HCT116 (cell line): ENCODE data around the gene STIMATE. TPM values are rescaled to one million over a fixed set of nuclear protein-coding genes. Genes with fewer than 3 reads are reported as not detected.

Source experiments
- ATAC-seq: fragments of 200-7000 bp; cut with Tn5 transposase; 2 replicates; pipeline ENCODE4 v1.9.1; 2020; ENCODE audit warnings: mild to moderate bottlenecking, moderate library complexity
- BruUV-seq: library from RNA; stranded (reverse); fragments of 400-500 nt; replicated peaks from 2 replicates; lab custom pipeline; 2021; lab: Mats Ljungman, UMichigan
- CTCF ChIA-PET: fragments of 300-600 bp; sonication (Branson Sonifier 250); formaldehyde crosslinking; loops from one replicate; lab custom pipeline; 2021; ENCODE audit warnings: antibody characterized with exemption; lab: Charles Lee
- POLR2A ChIA-PET: fragments of 300-600, 350-600 bp; sonication (Branson Sonifier 250); formaldehyde crosslinking; loops from one replicate; lab custom pipeline; 2021; ENCODE audit warnings: antibody characterized with exemption; lab: Charles Lee
- RAD21 ChIA-PET, 2 experiments: fragments of 300-600 bp; sonication (Branson Sonifier 250); formaldehyde crosslinking; loops; one replicate each; lab custom pipeline; 2023; ENCODE audit warnings: low total read pairs in 2 of 2; ENCODE audit not compliant: uncharacterized antibody in 2 of 2, unreplicated experiment in 2 of 2, low non-redundant PET in 1 of 2; lab: Charles Lee
- DNase-seq: peaks from one replicate; pipeline ENCODE4 v3.0.0-alpha.2; 2010; ENCODE audit warnings: low read depth, low spot score
- H2AFZ ChIP-seq: fragments of 200-600 bp; shearing (Covaris generic), sonication (generic); 2 replicates; pipeline ENCODE4 v1.6.1; 2017; ENCODE audit warnings: low read depth, mixed run types, mixed read lengths, antibody characterized with exemption, low read length; ENCODE audit not compliant: poor library complexity, severe bottlenecking
- H3K27ac ChIP-seq: 2 replicates; pipeline ENCODE4 v1.5.1; 2012; ENCODE audit warnings: low read depth, low read length
- H3K27me3 ChIP-seq: fragments of 200-600 bp; sonication (generic); 2 replicates; pipeline ENCODE4 v1.6.1; 2016; ENCODE audit warnings: mixed run types, low read length, mixed read lengths; ENCODE audit not compliant: insufficient read depth
- H3K36me3 ChIP-seq, 2 experiments: fragments of 200-500 bp in 1 of 2; fragments of 200-600 bp in 1 of 2; sonication (Bioruptor generic) in 1 of 2; sonication (generic) in 1 of 2; 2 replicates each; pipeline versions ENCODE4 v1.5.1 to v1.6.1; 2014 to 2016; ENCODE audit warnings: low read length in 2 of 2, inconsistent platforms in 1 of 2, mixed read lengths in 1 of 2, mixed run types in 1 of 2; ENCODE audit not compliant: insufficient read depth in 2 of 2, control insufficient read depth in 1 of 2
- H3K4me1 ChIP-seq, 2 experiments: fragments of 200-600 bp in 1 of 2; sonication (generic) in 1 of 2; 2 replicates each; pipeline versions ENCODE4 v1.5.1 to v1.6.1; 2012 to 2017; ENCODE audit warnings: low read length in 2 of 2, inconsistent platforms in 1 of 2, mild to moderate bottlenecking in 1 of 2, mixed read lengths in 1 of 2, mixed run types in 1 of 2, moderate library complexity in 1 of 2; ENCODE audit not compliant: insufficient read depth in 2 of 2, control insufficient read depth in 1 of 2
- H3K4me2 ChIP-seq: fragments of 200-600 bp; sonication (generic); 2 replicates; pipeline ENCODE4 v1.6.1; 2017; ENCODE audit warnings: mixed run types, low read length, mixed read lengths
- H3K4me3 ChIP-seq, 2 experiments: fragments of 200-600 bp in 1 of 2; sonication (generic) in 1 of 2; replicated peaks in 1 of 2; 2 replicates each; pipeline ENCODE4 v1.5.1; 2011 to 2016; ENCODE audit warnings: low read length in 2 of 2, control low read depth in 1 of 2, low read depth in 1 of 2, mild to moderate bottlenecking in 1 of 2, mixed read lengths in 1 of 2, mixed run types in 1 of 2
- H3K79me2 ChIP-seq: fragments of 200-600 bp; sonication (generic); 2 replicates; pipeline ENCODE4 v1.6.1; 2017; ENCODE audit warnings: mild to moderate bottlenecking, mixed run types, low read length, moderate library complexity, mixed read lengths; ENCODE audit not compliant: insufficient read depth
- H3K9ac ChIP-seq: fragments of 200-600 bp; sonication (generic); 2 replicates; pipeline ENCODE4 v1.6.1; 2016; ENCODE audit warnings: low read length, mixed read lengths
- H3K9me2 ChIP-seq: fragments of 200-600 bp; sonication (generic), shearing (Covaris generic); 2 replicates; pipeline ENCODE4 v1.6.1; 2017; ENCODE audit warnings: mixed run types, mild to moderate bottlenecking, moderate library complexity; ENCODE audit not compliant: insufficient read depth
- H3K9me3 ChIP-seq, 2 experiments: fragments of 200-500 bp in 1 of 2; fragments of 200-600 bp in 1 of 2; sonication (Bioruptor generic) in 1 of 2; sonication (generic) in 1 of 2; 2 replicates each; pipeline ENCODE4 v1.6.1; 2014 to 2017; ENCODE audit warnings: low read length in 2 of 2, mixed read lengths in 2 of 2, inconsistent platforms in 1 of 2, low read depth in 1 of 2, mild to moderate bottlenecking in 1 of 2, mixed run types in 1 of 2, moderate library complexity in 1 of 2; ENCODE audit not compliant: control insufficient read depth in 1 of 2, insufficient read depth in 1 of 2
- H4K20me1 ChIP-seq: fragments of 200-600 bp; sonication (generic), shearing (Covaris generic); 2 replicates; pipeline ENCODE4 v1.6.1; 2017; ENCODE audit warnings: mixed run types, mild to moderate bottlenecking, moderate library complexity; ENCODE audit not compliant: insufficient read depth
- CBX3 ChIP-seq: IDR thresholded peaks from 2 replicates; pipeline ENCODE4 v1.6.1; 2012; ENCODE audit warnings: low read depth
- CEBPB ChIP-seq: IDR thresholded peaks from 2 replicates; pipeline ENCODE4 v1.6.1; 2012; ENCODE audit warnings: low read depth
- ELF1 ChIP-seq: IDR thresholded peaks from 2 replicates; pipeline ENCODE4 v1.6.1; 2012; ENCODE audit warnings: low read depth, borderline replicate concordance
- EZH2 ChIP-seq: fragments of 200-600 bp; sonication (generic); IDR thresholded peaks from 2 replicates; pipeline ENCODE4 v1.6.1; 2017; ENCODE audit warnings: antibody characterized with exemption, mixed run types
- EZH2phosphoT487 ChIP-seq: fragments of 200-600 bp; IDR thresholded peaks from 2 replicates; pipeline ENCODE4 v1.6.1; 2018; ENCODE audit warnings: antibody characterized with exemption, borderline replicate concordance
- FOSL1 ChIP-seq: IDR thresholded peaks from 2 replicates; pipeline ENCODE4 v1.6.1; 2012; ENCODE audit warnings: low read depth
- JUND ChIP-seq: IDR thresholded peaks from 2 replicates; pipeline ENCODE4 v1.6.1; 2012
- MAX ChIP-seq: IDR thresholded peaks from 2 replicates; pipeline ENCODE4 v1.6.1; 2012
- POLR2A ChIP-seq: IDR thresholded peaks from 2 replicates; pipeline ENCODE4 v1.7.0; 2011; ENCODE audit warnings: borderline replicate concordance; ENCODE audit not compliant: insufficient read depth, insufficient read length; ENCODE audit errors: extremely low read depth
- RAD21 ChIP-seq: IDR thresholded peaks from 2 replicates; pipeline ENCODE4 v1.6.1; 2012; ENCODE audit warnings: low read depth, mild to moderate bottlenecking
- REST ChIP-seq: IDR thresholded peaks from 2 replicates; pipeline ENCODE4 v1.6.1; 2012; ENCODE audit warnings: low read depth
- SIN3A ChIP-seq: IDR thresholded peaks from 2 replicates; pipeline ENCODE4 v1.6.1; 2012; ENCODE audit warnings: low read depth
- SP1 ChIP-seq: IDR thresholded peaks from 2 replicates; pipeline ENCODE4 v1.6.1; 2012; ENCODE audit warnings: low read depth
- SRF ChIP-seq: IDR thresholded peaks from 2 replicates; pipeline ENCODE4 v1.6.1; 2012; ENCODE audit warnings: low read depth
- TCF7L2 ChIP-seq: IDR thresholded peaks from 2 replicates; pipeline ENCODE4 v1.7.0; 2011; ENCODE audit warnings: borderline replicate concordance, inconsistent platforms; ENCODE audit not compliant: insufficient read depth, insufficient read length; ENCODE audit errors: extremely low read depth
- ZBTB33 ChIP-seq: IDR thresholded peaks from 2 replicates; pipeline ENCODE4 v1.6.1; 2011; ENCODE audit warnings: mild to moderate bottlenecking, low read length, moderate library complexity; ENCODE audit not compliant: insufficient replicate concordance; ENCODE audit errors: extremely low read depth
- ZFX ChIP-seq: fragments of 450-650 bp; IDR thresholded peaks from 2 replicates; pipeline ENCODE4 v1.6.1; 2017
- ZNF274 ChIP-seq: fragments of 200-500 bp; sonication (Bioruptor generic); IDR thresholded peaks from 2 replicates; pipeline ENCODE4 v1.6.1; 2014; ENCODE audit warnings: mild to moderate bottlenecking, low read depth, low read length, inconsistent platforms
- intact Hi-C: fragments of 100-400 bp; cut with micrococcal nuclease; formaldehyde crosslinking; loops from 2 replicates; pipeline ENCODE4 v1.10.0; 2022
- total RNA-seq: library from RNA; stranded (reverse); gene quantifications from one replicate; pipeline ENCODE4 v1.2.1, GENCODE V29; 2021; ENCODE audit not compliant: unreplicated experiment
- TF ChIP-seq, protein P1 (sequence below): IDR thresholded peaks from 2 replicates; pipeline ENCODE4 v1.6.1; 2012

The STIMATE gene
- total RNA-seq, 1 experiment from 2014 or later, result 20.2 TPM

DNA sequence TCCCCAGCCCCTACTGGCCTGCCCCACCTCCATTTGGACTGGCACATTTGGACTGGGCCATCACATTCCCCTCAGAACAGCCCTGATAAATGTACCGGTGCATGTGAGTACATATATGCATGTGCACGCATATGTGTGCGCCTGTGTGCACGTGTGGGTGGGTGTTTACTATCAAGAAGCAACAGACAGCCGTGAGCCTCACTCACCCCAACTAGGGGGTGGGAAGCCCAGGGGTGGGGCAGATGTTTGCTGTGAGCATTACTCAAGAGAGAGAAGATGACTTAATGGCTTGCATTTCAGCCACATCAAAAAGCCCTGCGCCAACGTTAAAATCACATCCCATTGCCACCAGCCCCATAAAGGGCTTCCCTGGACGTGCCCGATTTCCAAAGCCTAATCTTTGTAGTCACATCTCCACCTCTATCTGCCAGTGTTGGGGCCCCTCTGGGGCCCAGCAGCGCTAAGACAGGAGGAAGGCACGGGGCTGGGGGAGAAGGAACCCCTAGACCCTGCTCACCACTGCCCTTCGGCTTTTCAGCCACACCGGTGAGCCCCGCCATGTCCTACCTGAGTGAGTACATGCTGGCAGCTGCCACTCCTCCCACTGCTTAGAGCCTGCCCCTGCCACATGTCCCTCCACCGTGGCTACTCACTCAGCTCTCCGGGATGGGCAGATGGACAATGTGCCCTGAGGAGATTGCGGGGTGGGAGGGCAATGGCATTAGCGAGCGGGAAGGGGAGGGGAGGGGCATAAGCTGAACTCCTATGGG is 91.9 kb downstream of the STIMATE start:
- intact Hi-C loops, result no loop called here
- Histone ChIP-seq H3K9me2 (no peaks in the 10 kb centered on the region), H3K4me2 (no peak overlapping the region), H3K4me1 (no peaks in the 10 kb centered on the region), H3K36me3 (no peaks in the 10 kb centered on the region), H3K9ac (no peak overlapping the region), H3K9me3 (no peaks in the 10 kb centered on the region), H2AFZ (no peak overlapping the region), H3K27me3 (no peaks in the 10 kb centered on the region), H4K20me1 (no peaks in the 10 kb centered on the region), H3K4me3 (no peak overlapping the region), H3K27ac (no peak overlapping the region), H3K79me2 (no peaks in the 10 kb centered on the region)
- CTCF ChIA-PET, result no interaction called here
- no TSS peak for BruUV-seq
- RAD21 ChIA-PET, result no interaction called here
- DNase-seq (no peak), ATAC-seq (no peak)
- TF ChIP-seq EZH2phosphoT487 (no peak), SP1 (no peak), ZNF274 (no peak), SRF (no peak), SIN3A (no peak), ZBTB33 (no peak), REST (no peak), EZH2 (no peak), JUND (no peak), CEBPB (no peak), MAX (no peak), POLR2A (no peak), ELF1 (no peak), ZFX (no peak), TCF7L2 (no peak), CBX3 (no peak), RAD21 (no peak), FOSL1 (no peak)
- TF ChIP-seq, protein P1, sequence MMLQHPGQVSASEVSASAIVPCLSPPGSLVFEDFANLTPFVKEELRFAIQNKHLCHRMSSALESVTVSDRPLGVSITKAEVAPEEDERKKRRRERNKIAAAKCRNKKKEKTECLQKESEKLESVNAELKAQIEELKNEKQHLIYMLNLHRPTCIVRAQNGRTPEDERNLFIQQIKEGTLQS, result no peak
- POLR2A ChIA-PET, result no interaction called here
